ENCODE data around the gene MICA.
A peak's percentile ranks its signal among the peaks of the same experiment; 100 is the strongest.
"Not testable (repeated sequence)": the region's sequence is repeated elsewhere in the genome, so short reads cannot be mapped to it uniquely, and the experiment has no call there.

MICA gene

GRCh38 chr6:31402324-31403282 is 792 bp upstream of the MICA start:
- no peaks in the 10 kb centered on the region for H3K27me3 ChIP-seq (ENCODE audit: insufficient read depth, low read length)
- H2BK5ac ChIP-seq (ENCODE audit: low read depth, low read length, poor library complexity), result peak overlapping the region; percentile 68
- no peak for DNase-seq
- no CpG with 5 or more reads among the region's 27 CpGs for WGBS (ENCODE audit: extremely low coverage, insufficient coverage, insufficient read length)
- no peak overlapping the region for H3K9ac ChIP-seq (ENCODE audit: low read length)
- peak overlapping the region; percentile 48 for H3K4ac ChIP-seq (ENCODE audit: low read depth, low read length)
- H4K12ac ChIP-seq (ENCODE audit: low read depth, low read length), result peak overlapping the region; percentile 49
- H4K91ac ChIP-seq (ENCODE audit: low read depth, low read length), result peak overlapping the region; percentile 65
- H3K79me2 ChIP-seq (ENCODE audit: control insufficient read depth, insufficient read depth, low read length, poor library complexity), result peaks cover 9% of the 10 kb centered on the region
- peak overlapping the region; percentile 59 for H3K27ac ChIP-seq (ENCODE audit: low read depth, low read length)
- H2AFZ ChIP-seq (ENCODE audit: insufficient read depth, low read length, poor library complexity), result peak overlapping the region; percentile 72
- no peak overlapping the region for H3K23ac ChIP-seq (ENCODE audit: low read length)
- peak overlapping the region; percentile 73 for H4K8ac ChIP-seq (ENCODE audit: low read depth, low read length)
- no peaks in the 10 kb centered on the region for H3K36me3 ChIP-seq (ENCODE audit: control insufficient read depth in 1 of 2, insufficient read depth in 2 of 2, low read length in 2 of 2)
- H2BK120ac ChIP-seq (ENCODE audit: insufficient read depth, low read length, poor library complexity), result no peak overlapping the region
- peak overlapping the region; percentile 51 for H3K4me3 ChIP-seq (ENCODE audit: low read depth, low read length)
- peak overlapping the region; percentile 54 for H3K4me2 ChIP-seq (ENCODE audit: low read length)
- H2AK5ac ChIP-seq (ENCODE audit: low read length), result no peak overlapping the region
- peaks cover 8% of the 10 kb centered on the region for H3K79me1 ChIP-seq (ENCODE audit: low read length)
- no peak overlapping the region for H3K14ac ChIP-seq (ENCODE audit: low read length)
- peaks cover 14 to 18% of the 10 kb centered on the region in 2 experiments for H3K4me1 ChIP-seq (ENCODE audit: control insufficient read depth in 1 of 2, insufficient read depth in 2 of 2, low read length in 2 of 2)
- no peak overlapping the region for H2BK12ac ChIP-seq (ENCODE audit: low read length)
- peak overlapping the region; percentile 94 for H3K18ac ChIP-seq (ENCODE audit: low read length)
- no peaks in the 10 kb centered on the region for H3K9me3 ChIP-seq (ENCODE audit: insufficient read depth, low read depth, low read length)

GRCh38 chr6:31404061-31404364 is 618 bp downstream of the MICA start:
- H3K4me2 ChIP-seq (ENCODE audit: low read length), result peak overlapping the region; percentile 54
- not testable (repeated sequence) for H3K27ac ChIP-seq (ENCODE audit: low read depth, low read length); H3K27me3 ChIP-seq (ENCODE audit: insufficient read depth, low read length); H3K79me1 ChIP-seq (ENCODE audit: low read length); H3K36me3 ChIP-seq (ENCODE audit: control insufficient read depth in 1 of 2, insufficient read depth in 2 of 2, low read length in 2 of 2); H2AFZ ChIP-seq (ENCODE audit: insufficient read depth, low read length, poor library complexity); H3K79me2 ChIP-seq (ENCODE audit: control insufficient read depth, insufficient read depth, low read length, poor library complexity); H3K9me3 ChIP-seq (ENCODE audit: insufficient read depth, low read depth, low read length); H2BK120ac ChIP-seq (ENCODE audit: insufficient read depth, low read length, poor library complexity); H3K23ac ChIP-seq (ENCODE audit: low read length); H2BK12ac ChIP-seq (ENCODE audit: low read length); H2AK5ac ChIP-seq (ENCODE audit: low read length); H4K12ac ChIP-seq (ENCODE audit: low read depth, low read length); H2BK5ac ChIP-seq (ENCODE audit: low read depth, low read length, poor library complexity); H4K91ac ChIP-seq (ENCODE audit: low read depth, low read length); DNase-seq
- peaks cover 14 to 18% of the 10 kb centered on the region in 2 experiments for H3K4me1 ChIP-seq (ENCODE audit: control insufficient read depth in 1 of 2, insufficient read depth in 2 of 2, low read length in 2 of 2)
- H3K9ac ChIP-seq (ENCODE audit: low read length), result peak overlapping the region; percentile 45
- H3K4me3 ChIP-seq (ENCODE audit: low read depth, low read length), result peak overlapping the region; percentile 85
- no CpG with 5 or more reads among the region's 13 CpGs for WGBS (ENCODE audit: extremely low coverage, insufficient coverage, insufficient read length)
- H3K18ac ChIP-seq (ENCODE audit: low read length), result peak overlapping the region; percentile 69
- H3K14ac ChIP-seq (ENCODE audit: low read length), result peak overlapping the region; percentile 24
- peak overlapping the region; percentile 34 for H3K4ac ChIP-seq (ENCODE audit: low read depth, low read length)
- H4K8ac ChIP-seq (ENCODE audit: low read depth, low read length), result peak overlapping the region; percentile 52

DNA sequence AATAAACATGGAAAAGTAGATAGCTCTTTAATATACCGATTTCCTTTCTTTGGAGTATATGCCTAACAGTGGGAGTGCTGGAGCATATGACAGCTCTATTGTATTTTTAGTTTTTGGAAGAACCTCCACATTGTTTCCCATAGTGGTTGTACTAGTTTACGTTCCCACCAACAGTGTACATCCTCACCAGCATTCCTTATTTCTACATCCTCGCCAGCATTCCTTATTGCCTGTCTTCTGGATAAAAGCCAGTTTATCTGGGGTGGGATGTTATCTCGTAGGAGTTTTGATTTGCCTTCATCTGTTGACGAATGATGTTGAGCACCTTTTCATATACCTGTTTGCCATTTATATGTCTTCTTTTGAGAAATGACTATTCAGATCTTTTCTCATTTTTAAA is 2.6 kb downstream of the MICA start:
- no peak overlapping the region for H3K23ac ChIP-seq (ENCODE audit: low read length)
- H3K4me1 ChIP-seq (ENCODE audit: control insufficient read depth in 1 of 2, insufficient read depth in 2 of 2, low read length in 2 of 2), result peaks cover 14 to 16% of the 10 kb centered on the region in 2 experiments
- H2BK120ac ChIP-seq (ENCODE audit: insufficient read depth, low read length, poor library complexity), result no peak overlapping the region
- no peak overlapping the region for H3K9ac ChIP-seq (ENCODE audit: low read length)
- peaks cover 11% of the 10 kb centered on the region for H3K79me2 ChIP-seq (ENCODE audit: control insufficient read depth, insufficient read depth, low read length, poor library complexity)
- H3K27me3 ChIP-seq (ENCODE audit: insufficient read depth, low read length), result no peaks in the 10 kb centered on the region
- no peak overlapping the region for H3K27ac ChIP-seq (ENCODE audit: low read depth, low read length)
- no peak overlapping the region for H4K91ac ChIP-seq (ENCODE audit: low read depth, low read length)
- no peak overlapping the region for H4K8ac ChIP-seq (ENCODE audit: low read depth, low read length)
- no peak overlapping the region for H4K12ac ChIP-seq (ENCODE audit: low read depth, low read length)
- no peak overlapping the region for H3K4me3 ChIP-seq (ENCODE audit: low read depth, low read length)
- no peak overlapping the region for H3K4me2 ChIP-seq (ENCODE audit: low read length)
- H3K79me1 ChIP-seq (ENCODE audit: low read length), result peaks cover 6% of the 10 kb centered on the region
- no peak overlapping the region for H2AK5ac ChIP-seq (ENCODE audit: low read length)
- no peak overlapping the region for H3K18ac ChIP-seq (ENCODE audit: low read length)
- no peak overlapping the region for H2BK5ac ChIP-seq (ENCODE audit: low read depth, low read length, poor library complexity)
- no peak overlapping the region for H2AFZ ChIP-seq (ENCODE audit: insufficient read depth, low read length, poor library complexity)
- DNase-seq, result no peak
- H3K9me3 ChIP-seq (ENCODE audit: insufficient read depth, low read depth, low read length), result no peaks in the 10 kb centered on the region
- WGBS (ENCODE audit: extremely low coverage, insufficient coverage, insufficient read length), result no CpG with 5 or more reads among the region's 5 CpGs
- H3K14ac ChIP-seq (ENCODE audit: low read length), result no peak overlapping the region
- no peak overlapping the region for H3K4ac ChIP-seq (ENCODE audit: low read depth, low read length)
- H3K36me3 ChIP-seq (ENCODE audit: control insufficient read depth in 1 of 2, insufficient read depth in 2 of 2, low read length in 2 of 2), result peaks cover 1 to 8% of the 10 kb centered on the region in 2 experiments
- H2BK12ac ChIP-seq (ENCODE audit: low read length), result no peak overlapping the region

DNA sequence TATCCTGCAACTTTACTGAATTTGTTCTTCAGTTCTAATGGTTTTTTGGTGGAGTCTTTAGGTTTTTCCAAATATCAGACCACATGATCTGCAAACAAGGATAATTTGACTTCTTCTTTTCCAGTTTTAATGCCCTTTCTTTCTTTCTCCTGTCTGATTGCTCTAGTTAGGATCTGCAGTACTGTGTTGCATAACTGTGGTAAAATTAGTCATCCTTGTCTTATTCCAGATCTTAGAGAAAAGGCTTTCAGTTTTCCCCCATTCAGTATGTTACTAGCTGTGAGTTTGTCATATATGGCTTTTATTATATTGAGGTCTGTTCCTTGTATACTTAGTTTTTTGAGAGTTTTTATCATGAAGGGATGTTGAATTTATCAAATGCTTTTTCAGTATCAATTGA is 4.3 kb downstream of the MICA start:
- no peaks in the 10 kb centered on the region for H3K27me3 ChIP-seq (ENCODE audit: insufficient read depth, low read length)
- DNase-seq, result peak in 1 of 2 donors; percentile 47
- no peak overlapping the region for H3K4me2 ChIP-seq (ENCODE audit: low read length)
- no peak overlapping the region for H3K23ac ChIP-seq (ENCODE audit: low read length)
- H3K79me1 ChIP-seq (ENCODE audit: low read length), result peaks cover 6% of the 10 kb centered on the region
- peaks cover 18 to 25% of the 10 kb centered on the region in 2 experiments for H3K36me3 ChIP-seq (ENCODE audit: control insufficient read depth in 1 of 2, insufficient read depth in 2 of 2, low read length in 2 of 2)
- H4K12ac ChIP-seq (ENCODE audit: low read depth, low read length), result no peak overlapping the region
- no peak overlapping the region for H2AFZ ChIP-seq (ENCODE audit: insufficient read depth, low read length, poor library complexity)
- no peak overlapping the region for H3K27ac ChIP-seq (ENCODE audit: low read depth, low read length)
- no peaks in the 10 kb centered on the region for H3K9me3 ChIP-seq (ENCODE audit: insufficient read depth, low read depth, low read length)
- peaks cover 11% of the 10 kb centered on the region for H3K79me2 ChIP-seq (ENCODE audit: control insufficient read depth, insufficient read depth, low read length, poor library complexity)
- no peak overlapping the region for H2BK12ac ChIP-seq (ENCODE audit: low read length)
- no peak overlapping the region for H3K4ac ChIP-seq (ENCODE audit: low read depth, low read length)
- H4K91ac ChIP-seq (ENCODE audit: low read depth, low read length), result no peak overlapping the region
- H3K4me3 ChIP-seq (ENCODE audit: low read depth, low read length), result no peak overlapping the region
- H3K18ac ChIP-seq (ENCODE audit: low read length), result no peak overlapping the region
- no peak overlapping the region for H2AK5ac ChIP-seq (ENCODE audit: low read length)
- peaks cover 8 to 10% of the 10 kb centered on the region in 2 experiments for H3K4me1 ChIP-seq (ENCODE audit: control insufficient read depth in 1 of 2, insufficient read depth in 2 of 2, low read length in 2 of 2)
- H3K9ac ChIP-seq (ENCODE audit: low read length), result no peak overlapping the region
- H2BK120ac ChIP-seq (ENCODE audit: insufficient read depth, low read length, poor library complexity), result no peak overlapping the region
- no peak overlapping the region for H4K8ac ChIP-seq (ENCODE audit: low read depth, low read length)
- H3K14ac ChIP-seq (ENCODE audit: low read length), result no peak overlapping the region
- H2BK5ac ChIP-seq (ENCODE audit: low read depth, low read length, poor library complexity), result no peak overlapping the region
